HEK293T (cell line): ENCODE measurements around the gene MRPL14.

Source experiments
- BHLHE40 ChIP-seq: fragments of 450-650 bp; IDR thresholded peaks from 2 replicates; pipeline ENCODE4 v1.6.1; 2016; ENCODE audit warnings: mild to moderate bottlenecking, moderate library complexity, borderline replicate concordance
- FOXA1 ChIP-seq: fragments of 450-650 bp; IDR thresholded peaks from 2 replicates; pipeline ENCODE4 v1.6.1; 2016; ENCODE audit warnings: mild to moderate bottlenecking

DNA sequence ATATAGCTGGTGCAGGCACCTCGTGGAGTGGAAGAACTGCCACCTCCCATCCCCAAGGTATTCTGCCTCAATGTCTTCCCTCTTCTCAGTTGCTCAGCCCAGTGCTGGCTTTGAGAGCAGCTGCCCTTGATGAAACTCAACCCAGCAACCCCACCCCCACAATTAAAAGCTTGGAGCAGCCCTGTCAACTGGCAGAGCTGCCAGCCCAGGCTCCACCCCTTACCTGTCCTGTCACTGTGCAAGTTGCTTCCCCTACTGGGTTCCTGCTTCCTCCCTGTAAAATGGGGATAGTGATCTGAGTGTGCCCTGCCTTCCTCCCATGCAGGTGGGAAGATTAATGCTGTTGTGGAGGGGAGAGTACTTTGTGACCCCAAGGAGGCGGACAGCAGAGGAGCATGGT, 4.6 kb upstream of the MRPL14 start:
- no peak for TF ChIP-seq BHLHE40
- no peak for TF ChIP-seq FOXA1
